HG03571 (cell line): ENCODE data around the gene NFIA.

ENCODE experiments used
- ATAC-seq: cut with Tn5 transposase; IDR thresholded peaks from one replicate; pipeline ENCODE4 v1.9.1; 2021; ENCODE audit not compliant: unreplicated experiment

NFIA gene

GRCh38 chr1:61344696-61345095, 262.3 kb downstream of the NFIA start:
- no peak for ATAC-seq

- ATAC-seq = no peak
Observed at GRCh38 chr1:61348025-61348665, 265.8 kb downstream of the NFIA start.

GRCh38 chr1:61352845-61353435, 270.6 kb downstream of the NFIA start:
- ATAC-seq = no peak

GRCh38 chr1:61353797-61354406, 271.5 kb downstream of the NFIA start:
- ATAC-seq = no peak

GRCh38 chr1:61356016-61356415, 273.7 kb downstream of the NFIA start:
- ATAC-seq = no peak

GRCh38 chr1:61356995-61357394, 274.6 kb downstream of the NFIA start:
- ATAC-seq = no peak

GRCh38 chr1:61357539-61357938, 275.2 kb downstream of the NFIA start:
- ATAC-seq = no peak

GRCh38 chr1:61358770-61359455, 276.6 kb downstream of the NFIA start:
- no peak for ATAC-seq

- ATAC-seq = no peak
Observed at GRCh38 chr1:61361931-61362330, 279.6 kb downstream of the NFIA start.

- ATAC-seq = no peak
Observed at GRCh38 chr1:61362351-61362750, 280.0 kb downstream of the NFIA start.

GRCh38 chr1:61368366-61368765, 286.0 kb downstream of the NFIA start:
- no peak for ATAC-seq

- no peak for ATAC-seq
Observed at GRCh38 chr1:61368876-61369275, 286.5 kb downstream of the NFIA start.

GRCh38 chr1:61370177-61370912, 288.0 kb downstream of the NFIA start:
- no peak for ATAC-seq

- no peak for ATAC-seq
Observed at GRCh38 chr1:61370913-61371279, 288.5 kb downstream of the NFIA start.

- ATAC-seq = no peak
Observed at GRCh38 chr1:61372944-61373343, 290.6 kb downstream of the NFIA start.

- ATAC-seq = no peak
Observed at GRCh38 chr1:61374156-61374555, 291.8 kb downstream of the NFIA start.

GRCh38 chr1:61375082-61375880, 292.9 kb downstream of the NFIA start:
- ATAC-seq = no peak

GRCh38 chr1:61376151-61376550, 293.8 kb downstream of the NFIA start:
- no peak for ATAC-seq

- no peak for ATAC-seq
Observed at GRCh38 chr1:61377242-61377958, 295.0 kb downstream of the NFIA start.
